ENCODE data around the gene NXF3.
"Not testable (repeated sequence)": the region's sequence is repeated elsewhere in the genome, so short reads cannot be mapped to it uniquely, and the experiment has no call there.

NXF3 gene

GRCh38 chrX:103092942-103093341 lies at the start of gene NXF3:
TSS of gene NXF3 (minus strand) at chrX:103093143. CDS start at chrX:103093023, 120 bp downstream.
- H3K27me3 Mint-ChIP-seq: no peaks in the 10 kb centered on the region
- ATAC-seq (replicated peaks) (no peak), DNase-seq (no peak)
- no peak within 1 kb of the TSS for H3K27ac Mint-ChIP-seq
- H3K4me3 Mint-ChIP-seq: no peak within 1 kb of the TSS
- H3K36me3 Mint-ChIP-seq: no peaks in the 10 kb centered on the region
- no peaks in the 10 kb centered on the region for H3K4me1 Mint-ChIP-seq
- no peaks in the 10 kb centered on the region for H3K9me3 Mint-ChIP-seq

GRCh38 chrX:103136528-103136927 lies 43.6 kb upstream of the NXF3 start:
- not testable (repeated sequence) for H3K27ac Mint-ChIP-seq; H3K27me3 Mint-ChIP-seq; ATAC-seq (replicated peaks); DNase-seq; H3K36me3 Mint-ChIP-seq; H3K4me1 Mint-ChIP-seq; H3K9me3 Mint-ChIP-seq; H3K4me3 Mint-ChIP-seq

GRCh38 chrX:103124284-103124683 lies 31.3 kb upstream of the NXF3 start:
- H3K9me3 Mint-ChIP-seq: peaks cover 0 to 3% of the 10 kb centered on the region in 2 donors
- H3K27ac Mint-ChIP-seq: no peak overlapping the region
- peaks cover 0 to 6% of the 10 kb centered on the region in 2 donors for H3K27me3 Mint-ChIP-seq
- ATAC-seq (replicated peaks) (no peak), DNase-seq (no peak)
- no peaks in the 10 kb centered on the region for H3K36me3 Mint-ChIP-seq
- H3K4me3 Mint-ChIP-seq: no peak overlapping the region
- no peaks in the 10 kb centered on the region for H3K4me1 Mint-ChIP-seq

GRCh38 chrX:103120748-103121147 lies 27.8 kb upstream of the NXF3 start:
- peaks cover 0 to 3% of the 10 kb centered on the region in 2 donors for H3K9me3 Mint-ChIP-seq
- DNase-seq (no peak), ATAC-seq (replicated peaks) (no peak)
- peaks cover 0 to 6% of the 10 kb centered on the region in 2 donors for H3K27me3 Mint-ChIP-seq
- no peaks in the 10 kb centered on the region for H3K36me3 Mint-ChIP-seq
- H3K4me1 Mint-ChIP-seq: no peaks in the 10 kb centered on the region
- H3K27ac Mint-ChIP-seq: no peak overlapping the region
- no peak overlapping the region for H3K4me3 Mint-ChIP-seq

GRCh38 chrX:103116970-103117369 lies 24.0 kb upstream of the NXF3 start:
- not testable (repeated sequence) for H3K9me3 Mint-ChIP-seq; H3K4me1 Mint-ChIP-seq; H3K36me3 Mint-ChIP-seq; H3K27ac Mint-ChIP-seq; H3K27me3 Mint-ChIP-seq; DNase-seq; H3K4me3 Mint-ChIP-seq; ATAC-seq (replicated peaks)

GRCh38 chrX:103109497-103109896 lies 16.6 kb upstream of the NXF3 start:
- H3K36me3 Mint-ChIP-seq; H3K27me3 Mint-ChIP-seq; H3K4me3 Mint-ChIP-seq; H3K9me3 Mint-ChIP-seq; H3K27ac Mint-ChIP-seq; DNase-seq; ATAC-seq (replicated peaks); H3K4me1 Mint-ChIP-seq: not testable (repeated sequence)

- H3K4me3 Mint-ChIP-seq: no peak overlapping the region
- no peak overlapping the region for H3K27ac Mint-ChIP-seq
- peaks cover 5 to 6% of the 10 kb centered on the region in 2 donors for H3K9me3 Mint-ChIP-seq
- ATAC-seq (replicated peaks) (no peak), DNase-seq (no peak)
- H3K4me1 Mint-ChIP-seq: no peaks in the 10 kb centered on the region
- no peaks in the 10 kb centered on the region for H3K36me3 Mint-ChIP-seq
- H3K27me3 Mint-ChIP-seq: no peaks in the 10 kb centered on the region
Observed at GRCh38 chrX:103107836-103108235, 14.9 kb upstream of the NXF3 start.

- DNase-seq; H3K4me1 Mint-ChIP-seq; H3K27me3 Mint-ChIP-seq; H3K4me3 Mint-ChIP-seq; ATAC-seq (replicated peaks); H3K9me3 Mint-ChIP-seq; H3K36me3 Mint-ChIP-seq; H3K27ac Mint-ChIP-seq: not testable (repeated sequence)
Observed at GRCh38 chrX:103107227-103107737, 14.3 kb upstream of the NXF3 start.

GRCh38 chrX:103104370-103104769 lies 11.4 kb upstream of the NXF3 start:
- DNase-seq; H3K36me3 Mint-ChIP-seq; H3K4me1 Mint-ChIP-seq; H3K27me3 Mint-ChIP-seq; H3K27ac Mint-ChIP-seq; H3K4me3 Mint-ChIP-seq; H3K9me3 Mint-ChIP-seq; ATAC-seq (replicated peaks): not testable (repeated sequence)

GRCh38 chrX:103103866-103104265 lies 10.9 kb upstream of the NXF3 start:
- not testable (repeated sequence) for H3K27ac Mint-ChIP-seq, H3K9me3 Mint-ChIP-seq

GRCh38 chrX:103101299-103102042 lies 8.5 kb upstream of the NXF3 start:
- H3K4me1 Mint-ChIP-seq: peaks cover 0 to 2% of the 10 kb centered on the region in 2 donors
- DNase-seq (no peak), ATAC-seq (replicated peaks) (no peak)
- H3K4me3 Mint-ChIP-seq: no peak overlapping the region
- H3K27me3 Mint-ChIP-seq: no peaks in the 10 kb centered on the region
- no peaks in the 10 kb centered on the region for H3K9me3 Mint-ChIP-seq
- no peak overlapping the region for H3K27ac Mint-ChIP-seq
- no peaks in the 10 kb centered on the region for H3K36me3 Mint-ChIP-seq

More at GRCh38 chrX:103103866-103104265, 10.9 kb upstream of the NXF3 start:
- not testable (repeated sequence) for H3K4me3 Mint-ChIP-seq; H3K27me3 Mint-ChIP-seq; DNase-seq; ATAC-seq (replicated peaks); H3K36me3 Mint-ChIP-seq; H3K4me1 Mint-ChIP-seq

GRCh38 chrX:103100484-103100883 lies 7.5 kb upstream of the NXF3 start:
- no peak for ATAC-seq (replicated peaks)
- no peak for DNase-seq

GRCh38 chrX:103099691-103100090 lies 6.7 kb upstream of the NXF3 start:
- Mint-ChIP-seq H3K4me3 (no peak overlapping the region), H3K36me3 (no peaks in the 10 kb centered on the region), H3K9me3 (no peaks in the 10 kb centered on the region), H3K27me3 (no peaks in the 10 kb centered on the region), H3K27ac (no peak overlapping the region), H3K4me1 (peaks cover 0 to 2% of the 10 kb centered on the region in 2 donors)
- ATAC-seq (replicated peaks) (no peak), DNase-seq (no peak)

More at GRCh38 chrX:103100484-103100883, 7.5 kb upstream of the NXF3 start:
- Mint-ChIP-seq H3K9me3 (no peaks in the 10 kb centered on the region), H3K4me1 (peaks cover 0 to 2% of the 10 kb centered on the region in 2 donors), H3K36me3 (no peaks in the 10 kb centered on the region), H3K4me3 (no peak overlapping the region), H3K27me3 (no peaks in the 10 kb centered on the region), H3K27ac (no peak overlapping the region)

GRCh38 chrX:103098488-103098887 lies 5.5 kb upstream of the NXF3 start:
- Mint-ChIP-seq H3K9me3 (no peaks in the 10 kb centered on the region), H3K4me3 (no peak overlapping the region), H3K27me3 (no peaks in the 10 kb centered on the region), H3K27ac (no peak overlapping the region), H3K4me1 (peaks cover 0 to 2% of the 10 kb centered on the region in 2 donors), H3K36me3 (no peaks in the 10 kb centered on the region)
- DNase-seq: no peak
- ATAC-seq (replicated peaks): no peak

- Mint-ChIP-seq H3K27me3 (peaks cover 0 to 13% of the 10 kb centered on the region in 2 donors), H3K4me1 (no peaks in the 10 kb centered on the region), H3K36me3 (no peaks in the 10 kb centered on the region)
Observed at GRCh38 chrX:103081051-103081450, 11.9 kb downstream of the NXF3 start.

More at GRCh38 chrX:103081051-103081450, 11.9 kb downstream of the NXF3 start:
- Mint-ChIP-seq H3K27ac (no peak overlapping the region), H3K4me3 (no peak overlapping the region), H3K9me3 (no peaks in the 10 kb centered on the region)
- ATAC-seq (replicated peaks) (no peak), DNase-seq (no peak)
